Measurements from ENCODE around the gene SH3BP4.

The SH3BP4 gene

GRCh38 chr2:235021752-235022151 is 69.9 kb downstream of the SH3BP4 start:
- DNase-seq, result no peak

- DNase-seq, result no peak
These were observed 72.5 kb downstream of the SH3BP4 start for GRCh38 chr2:235024191-235024860.

GRCh38 chr2:235024931-235025773 is 73.3 kb downstream of the SH3BP4 start:
- DNase-seq, result no peak

GRCh38 chr2:235025800-235026536 is 74.2 kb downstream of the SH3BP4 start:
- no peak for DNase-seq

DNA sequence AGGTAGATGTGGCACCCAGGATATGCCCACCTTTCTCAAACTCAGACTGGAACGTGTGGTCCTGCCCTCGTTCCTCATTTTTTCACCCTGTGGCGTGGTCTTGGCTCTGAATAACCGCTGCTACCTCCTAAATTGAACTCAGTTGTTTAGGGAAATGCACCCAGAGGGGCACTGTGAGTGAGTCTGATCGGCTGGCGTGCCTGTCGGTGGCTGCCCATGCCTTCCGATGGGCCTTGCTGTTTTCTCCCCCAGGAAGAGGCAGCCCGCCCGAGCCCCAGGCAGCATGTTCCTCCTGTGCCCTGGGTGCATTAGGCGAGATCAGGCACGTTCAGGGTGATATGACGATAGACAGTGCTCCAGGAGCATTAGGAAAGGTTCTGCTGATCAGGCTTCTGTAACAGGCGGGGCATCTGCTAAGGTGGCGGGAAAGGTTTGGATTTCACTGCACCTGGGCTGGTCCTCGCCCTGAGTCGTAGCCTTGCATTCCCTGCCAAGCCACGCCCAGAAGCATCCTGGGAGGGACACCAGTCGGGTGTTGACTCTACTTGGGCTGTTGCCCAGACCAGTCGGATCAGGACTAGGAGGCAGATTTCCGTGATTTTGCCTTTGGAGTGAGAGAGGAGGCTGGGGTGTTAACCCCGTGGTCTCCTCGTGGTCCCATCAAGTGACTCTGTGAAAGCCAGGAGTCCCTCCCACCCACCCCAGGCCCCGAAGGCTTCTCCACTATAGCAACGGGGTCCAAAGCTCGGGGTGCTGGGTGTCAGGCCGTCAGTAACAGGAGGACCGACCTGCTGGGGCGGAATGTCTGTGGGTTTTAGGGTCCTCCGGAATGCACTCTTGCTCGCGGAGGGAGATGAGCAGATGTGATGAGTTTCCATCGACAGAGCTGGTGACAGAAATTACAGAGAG is 75.1 kb downstream of the SH3BP4 start:
- DNase-seq, result no peak

GRCh38 chr2:235027558-235028214 is 75.9 kb downstream of the SH3BP4 start:
- DNase-seq, result no peak

GRCh38 chr2:235028646-235029045 is 76.8 kb downstream of the SH3BP4 start:
- no peak for DNase-seq

DNA sequence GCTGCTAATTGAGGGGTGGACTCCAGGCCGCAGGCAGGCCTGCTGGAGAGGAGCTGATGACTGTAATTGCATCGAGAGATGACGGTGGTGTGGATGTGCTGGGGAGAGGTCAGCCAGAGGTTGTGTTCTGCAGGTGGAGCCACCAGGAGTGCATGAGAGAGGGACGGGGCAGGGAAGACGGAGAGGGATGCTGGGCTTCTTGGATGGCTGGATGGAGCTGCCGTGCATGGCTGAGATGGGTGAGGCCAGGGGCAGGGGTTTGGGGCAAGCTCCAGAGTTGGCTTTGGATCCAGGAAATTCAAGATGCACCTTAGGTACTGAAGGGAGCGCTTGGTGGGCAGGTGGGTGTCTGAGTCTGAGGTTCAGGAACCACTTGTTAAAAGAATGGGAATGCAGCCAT is 77.2 kb downstream of the SH3BP4 start:
- DNase-seq, result no peak

DNA sequence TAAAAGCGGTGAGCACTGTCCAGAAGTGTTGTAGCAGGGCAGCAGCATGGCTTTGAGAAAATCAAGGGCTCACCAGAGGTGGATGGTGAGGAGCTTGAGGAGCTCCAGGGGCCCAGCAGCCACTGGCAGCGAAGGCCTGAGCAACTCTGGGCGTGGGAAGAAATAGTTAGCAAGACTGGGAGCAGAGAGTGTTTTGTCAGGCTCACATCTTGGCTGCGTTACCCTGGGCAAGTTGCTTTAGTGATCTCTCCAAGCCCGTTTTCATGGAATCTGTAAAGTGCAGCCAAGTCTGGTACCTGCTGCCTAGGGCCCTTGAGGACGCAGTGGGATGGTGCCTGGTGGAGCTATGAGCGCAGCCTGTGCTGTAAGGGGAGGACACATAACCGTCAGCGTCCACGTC is 78.3 kb downstream of the SH3BP4 start:
- DNase-seq, result no peak

DNA sequence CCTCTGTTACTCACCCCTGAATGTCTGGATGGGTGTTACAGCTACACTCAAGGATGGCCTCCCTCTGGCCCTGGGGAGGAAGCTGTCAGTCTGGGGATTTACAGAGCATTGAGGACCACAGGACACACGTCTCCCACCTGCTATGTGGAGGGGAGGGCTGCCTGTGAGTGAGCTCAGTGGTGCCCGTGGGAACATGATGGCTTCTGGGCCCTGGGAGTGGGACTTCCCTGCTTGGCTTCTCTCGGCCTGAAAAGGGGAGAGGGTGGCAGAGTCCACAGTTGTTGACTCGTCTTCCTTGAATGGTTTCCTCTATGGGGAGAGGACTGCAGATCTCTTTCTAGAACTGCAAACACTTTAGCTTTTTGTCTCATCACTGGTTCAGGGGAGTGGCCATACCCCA is 79.1 kb downstream of the SH3BP4 start:
- no peak for DNase-seq

GRCh38 chr2:235031686-235032373 is 80.0 kb downstream of the SH3BP4 start:
- no peak for DNase-seq

DNA sequence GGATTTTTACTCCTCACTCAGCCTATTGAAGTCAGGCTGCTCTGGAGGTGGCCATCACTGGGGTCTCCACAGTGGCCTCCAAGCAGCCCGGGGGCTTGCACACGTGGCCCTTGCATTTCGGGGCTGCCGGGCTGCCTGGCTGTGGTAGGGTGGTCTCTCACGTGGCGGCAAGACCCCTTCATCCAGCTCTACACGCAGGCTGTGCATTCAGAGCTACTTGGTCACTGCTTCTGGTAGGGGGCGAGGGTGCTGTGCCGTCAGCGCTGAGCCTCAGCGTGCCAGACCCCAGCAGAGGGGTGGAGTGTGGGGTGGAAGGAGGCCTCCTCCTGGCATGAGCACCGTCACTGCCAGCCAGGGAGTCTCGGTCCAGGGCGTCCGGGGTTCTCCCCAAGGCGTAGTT is 80.6 kb downstream of the SH3BP4 start:
- no peak for DNase-seq

DNA sequence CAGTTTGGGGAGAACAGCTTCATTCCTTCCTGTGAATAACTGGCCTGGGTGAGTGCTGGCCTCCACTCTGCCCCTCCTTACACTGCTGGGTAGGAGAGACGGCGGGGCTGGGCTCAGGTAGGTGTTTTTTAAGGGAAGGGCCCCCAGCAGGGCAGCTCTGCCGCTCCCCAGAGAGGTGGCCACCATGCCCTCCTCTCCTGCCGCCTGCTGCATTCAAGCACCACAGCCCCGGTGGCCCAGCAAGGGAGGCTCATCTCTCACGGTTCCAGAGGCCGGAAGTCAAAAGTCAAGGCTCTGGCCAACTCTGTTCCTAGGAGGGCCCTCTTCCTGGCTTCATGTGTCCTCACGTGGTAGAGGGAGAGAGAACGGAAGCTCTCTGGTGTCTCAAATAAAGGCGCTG is 81.1 kb downstream of the SH3BP4 start:
- DNase-seq, result no peak

DNA sequence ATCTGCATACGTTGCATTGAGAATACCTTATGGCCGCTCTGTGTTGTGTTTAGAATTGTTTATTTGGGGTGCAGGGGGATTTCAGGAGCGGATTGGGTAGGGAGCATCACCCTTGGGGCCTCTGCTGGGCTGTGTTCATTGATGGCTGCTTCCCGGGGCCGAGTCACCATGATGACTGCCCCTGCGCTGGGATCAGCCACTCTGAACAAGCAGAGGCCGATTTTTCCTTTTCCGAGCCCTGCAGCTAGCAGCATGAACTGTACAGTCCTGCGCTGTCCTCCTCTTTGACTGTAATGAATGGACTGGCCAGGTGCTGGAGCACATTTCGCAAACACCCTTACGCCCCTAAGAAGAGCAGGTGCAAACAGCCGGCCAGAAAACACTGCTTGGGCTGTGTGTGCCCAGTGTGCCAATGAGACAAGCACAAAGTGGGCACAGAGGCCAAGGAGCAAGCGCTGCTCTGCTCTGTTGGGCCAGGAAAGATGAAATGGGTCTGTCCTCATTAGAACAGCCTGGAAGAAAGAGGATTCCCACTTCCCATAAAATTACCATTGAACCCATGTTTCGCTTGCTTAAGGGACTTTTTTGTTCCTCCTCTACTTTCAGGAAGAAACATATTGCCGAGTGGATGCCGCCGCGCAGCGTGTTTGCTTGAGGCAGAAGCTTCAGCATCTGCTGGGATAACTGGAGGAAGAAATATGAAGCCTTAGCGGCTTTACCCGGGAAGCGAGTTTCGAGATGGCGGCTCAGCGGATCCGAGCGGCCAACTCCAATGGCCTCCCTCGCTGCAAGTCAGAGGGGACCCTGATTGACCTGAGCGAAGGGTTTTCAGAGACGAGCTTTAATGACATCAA is 82.7 kb downstream of the SH3BP4 start:
- DNase-seq, result no peak

- DNase-seq, result no peak
These were observed 85.9 kb downstream of the SH3BP4 start for GRCh38 chr2:235037604-235038166.

DNA sequence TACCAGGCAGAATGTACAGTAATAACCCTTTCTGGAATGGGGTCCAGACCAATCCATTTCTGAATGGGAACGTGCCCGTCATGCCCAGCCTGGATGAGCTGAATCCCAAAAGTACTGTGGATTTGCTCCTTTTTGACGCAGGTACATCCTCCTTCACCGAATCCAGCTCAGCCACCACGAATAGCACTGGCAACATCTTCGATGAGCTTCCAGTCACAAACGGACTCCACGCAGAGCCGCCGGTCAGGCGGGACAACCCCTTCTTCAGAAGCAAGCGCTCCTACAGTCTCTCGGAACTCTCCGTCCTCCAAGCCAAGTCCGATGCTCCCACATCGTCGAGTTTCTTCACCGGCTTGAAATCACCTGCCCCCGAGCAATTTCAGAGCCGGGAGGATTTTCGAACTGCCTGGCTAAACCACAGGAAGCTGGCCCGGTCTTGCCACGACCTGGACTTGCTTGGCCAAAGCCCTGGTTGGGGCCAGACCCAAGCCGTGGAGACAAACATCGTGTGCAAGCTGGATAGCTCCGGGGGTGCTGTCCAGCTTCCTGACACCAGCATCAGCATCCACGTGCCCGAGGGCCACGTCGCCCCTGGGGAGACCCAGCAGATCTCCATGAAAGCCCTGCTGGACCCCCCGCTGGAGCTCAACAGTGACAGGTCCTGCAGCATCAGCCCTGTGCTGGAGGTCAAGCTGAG is 89.6 kb downstream of the SH3BP4 start:
- no peak for DNase-seq

DNA sequence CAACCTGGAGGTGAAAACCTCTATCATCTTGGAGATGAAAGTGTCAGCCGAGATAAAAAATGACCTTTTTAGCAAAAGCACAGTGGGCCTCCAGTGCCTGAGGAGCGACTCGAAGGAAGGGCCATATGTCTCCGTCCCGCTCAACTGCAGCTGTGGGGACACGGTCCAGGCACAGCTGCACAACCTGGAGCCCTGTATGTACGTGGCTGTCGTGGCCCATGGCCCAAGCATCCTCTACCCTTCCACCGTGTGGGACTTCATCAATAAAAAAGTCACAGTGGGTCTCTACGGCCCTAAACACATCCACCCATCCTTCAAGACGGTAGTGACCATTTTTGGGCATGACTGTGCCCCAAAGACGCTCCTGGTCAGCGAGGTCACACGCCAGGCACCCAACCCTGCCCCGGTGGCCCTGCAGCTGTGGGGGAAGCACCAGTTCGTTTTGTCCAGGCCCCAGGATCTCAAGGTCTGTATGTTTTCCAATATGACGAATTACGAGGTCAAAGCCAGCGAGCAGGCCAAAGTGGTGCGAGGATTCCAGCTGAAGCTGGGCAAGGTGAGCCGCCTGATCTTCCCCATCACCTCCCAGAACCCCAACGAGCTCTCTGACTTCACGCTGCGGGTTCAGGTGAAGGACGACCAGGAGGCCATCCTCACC is 90.2 kb downstream of the SH3BP4 start:
- no peak for DNase-seq

GRCh38 chr2:235042576-235043515 is 91.0 kb downstream of the SH3BP4 start:
- no peak for DNase-seq
